HG02870 (cell line): ENCODE results near the gene HGS.
"Not testable (repeated sequence)": the region's sequence is repeated elsewhere in the genome, so short reads cannot be mapped to it uniquely, and the experiment has no call there.

Experiments used
- ATAC-seq: cut with Tn5 transposase; IDR thresholded peaks from one replicate; pipeline ENCODE4 v1.9.1; 2021; ENCODE audit warnings: mild to moderate bottlenecking, moderate library complexity; ENCODE audit not compliant: unreplicated experiment

HGS gene

GRCh38 chr17:81656118-81656743 lies 27.6 kb upstream of the HGS start, which contains the start of gene PDE6G:
PDE6G (minus strand) TSS chr17:81656542; CDS start chr17:81653305, 3,237 bp downstream.
- ATAC-seq = no peak

- ATAC-seq = no peak
These were observed 27.0 kb upstream of the HGS start for GRCh38 chr17:81656835-81657234.

- ATAC-seq = no peak
These were observed 24.8 kb upstream of the HGS start for GRCh38 chr17:81659038-81659437.

- ATAC-seq = no peak
These were observed 23.4 kb upstream of the HGS start for GRCh38 chr17:81660441-81660840.

GRCh38 chr17:81662002-81662401 lies 21.8 kb upstream of the HGS start:
- ATAC-seq = no peak

GRCh38 chr17:81664051-81664470 lies 19.8 kb upstream of the HGS start:
- ATAC-seq = no peak

GRCh38 chr17:81665205-81666091 lies 18.4 kb upstream of the HGS start:
- no peak for ATAC-seq

GRCh38 chr17:81666092-81666341 lies 17.8 kb upstream of the HGS start:
- ATAC-seq = no peak

- peak; percentile 85 for ATAC-seq
These were observed 17.2 kb upstream of the HGS start, which contains the start of the genes CCDC137 and OXLD1 for GRCh38 chr17:81666342-81667191. CCDC137 (plus strand) TSS chr17:81666737; CDS start chr17:81666767, 30 bp downstream. OXLD1 (minus strand) TSS chr17:81666605; CDS start chr17:81666577, 28 bp downstream.

- ATAC-seq = no peak
These were observed 16.1 kb upstream of the HGS start for GRCh38 chr17:81667754-81668153.

GRCh38 chr17:81672504-81672903 lies 11.3 kb upstream of the HGS start:
- no peak for ATAC-seq

GRCh38 chr17:81672954-81673353 lies 10.9 kb upstream of the HGS start:
- no peak for ATAC-seq

GRCh38 chr17:81673561-81674258 lies 10.1 kb upstream of the HGS start:
- no peak for ATAC-seq

- ATAC-seq = not testable (repeated sequence)
These were observed 8.1 kb upstream of the HGS start for GRCh38 chr17:81675515-81676221.

GRCh38 chr17:81676906-81677305 lies 6.9 kb upstream of the HGS start:
- ATAC-seq = no peak

- no peak for ATAC-seq
These were observed 3.7 kb upstream of the HGS start for GRCh38 chr17:81680150-81680549.

GRCh38 chr17:81681672-81682071 lies 2.1 kb upstream of the HGS start:
- no peak for ATAC-seq

- no peak for ATAC-seq
These were observed 1.1 kb upstream of the HGS start for GRCh38 chr17:81682565-81683207.

- peak; percentile 13 for ATAC-seq
These were observed 615 bp upstream of the HGS start for GRCh38 chr17:81683208-81683583.
